ENCODE measurements around the gene GLRX5. TPM values are rescaled to one million over a fixed set of nuclear protein-coding genes. Genes with fewer than 3 reads are reported as not detected.
A peak's percentile ranks its signal among the peaks of the same experiment; 100 is the strongest.

Gene GLRX5
- total RNA-seq: 74.1 TPM

DNA sequence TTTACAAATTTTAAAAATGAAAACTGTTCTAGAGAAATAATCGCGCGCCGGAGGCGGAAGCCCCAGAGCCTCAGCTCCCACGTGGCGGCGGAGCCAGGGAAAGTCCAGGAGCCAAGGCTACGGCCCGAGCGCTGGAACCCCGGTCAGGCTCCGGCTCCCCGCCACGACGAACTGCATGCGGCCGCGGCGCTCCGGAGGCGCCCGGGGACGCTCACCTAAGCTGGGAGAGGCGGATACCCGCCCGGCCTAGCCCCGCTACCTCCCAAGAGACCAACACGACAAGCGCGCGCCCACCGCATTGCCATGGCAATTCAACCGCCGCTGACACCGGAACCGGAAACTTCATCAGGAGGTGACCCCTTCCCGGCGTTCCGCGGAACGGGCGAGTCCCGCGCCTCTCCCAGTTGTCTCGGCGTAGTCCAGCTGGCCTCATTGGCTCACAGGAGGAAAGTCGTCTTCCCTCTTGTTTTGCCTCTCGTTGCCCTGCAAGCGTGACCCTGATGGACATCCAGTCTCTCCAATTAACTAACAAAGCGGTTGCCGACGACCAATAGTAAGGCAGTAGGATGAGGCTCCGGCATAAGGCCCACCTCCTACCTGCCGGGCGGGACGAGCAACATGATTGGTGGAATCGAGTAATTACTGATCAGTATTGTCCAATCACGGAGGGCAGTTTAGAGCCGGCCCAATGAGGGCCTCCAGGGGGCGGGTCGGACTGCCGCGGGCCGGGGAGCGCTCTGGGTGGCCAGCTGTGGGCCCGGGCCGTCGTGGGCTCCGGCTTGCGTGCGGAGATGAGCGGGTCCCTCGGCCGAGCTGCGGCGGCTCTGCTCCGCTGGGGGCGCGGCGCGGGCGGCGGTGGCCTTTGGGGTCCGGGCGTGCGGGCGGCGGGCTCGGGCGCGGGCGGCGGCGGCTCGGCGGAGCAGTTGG, at the start of gene GLRX5:
GLRX5 (plus strand) TSS at position 752 of the 927 bp plus-strand sequence; CDS start at position 792, 40 bp downstream.
- peaks cover 63 to 74% (median 67%) of the 10 kb centered on the region in 3 donors for H3K4me1 ChIP-seq (ENCODE audit: control insufficient read depth in 3 of 3, insufficient read depth in 3 of 3, low read length in 3 of 3)
- H3K36me3 ChIP-seq (ENCODE audit: control insufficient read depth in 3 of 3, insufficient read depth in 3 of 3, low read length in 3 of 3): peaks cover 0 to 3% (median 3%) of the 10 kb centered on the region in 3 donors
- H3K9me3 ChIP-seq (ENCODE audit: control insufficient read depth in 3 of 3, low read length in 3 of 3): no peaks in the 10 kb centered on the region
- peak within 1 kb of the TSS; percentile 91 to 96 (median 93) for H3K4me3 ChIP-seq (ENCODE audit: low read length in 3 of 3)
- H3K27me3 ChIP-seq (ENCODE audit: control insufficient read depth in 3 of 3, insufficient read depth in 3 of 3, low read length in 3 of 3): no peaks in the 10 kb centered on the region
- peak within 1 kb of the TSS; percentile 77 for H3K27ac ChIP-seq (ENCODE audit: low read depth, low read length)
- peak within 1 kb of the TSS; percentile 88 to 96 (median 94) for H3K9ac ChIP-seq (ENCODE audit: low read depth in 1 of 3, low read length in 3 of 3)

DNA sequence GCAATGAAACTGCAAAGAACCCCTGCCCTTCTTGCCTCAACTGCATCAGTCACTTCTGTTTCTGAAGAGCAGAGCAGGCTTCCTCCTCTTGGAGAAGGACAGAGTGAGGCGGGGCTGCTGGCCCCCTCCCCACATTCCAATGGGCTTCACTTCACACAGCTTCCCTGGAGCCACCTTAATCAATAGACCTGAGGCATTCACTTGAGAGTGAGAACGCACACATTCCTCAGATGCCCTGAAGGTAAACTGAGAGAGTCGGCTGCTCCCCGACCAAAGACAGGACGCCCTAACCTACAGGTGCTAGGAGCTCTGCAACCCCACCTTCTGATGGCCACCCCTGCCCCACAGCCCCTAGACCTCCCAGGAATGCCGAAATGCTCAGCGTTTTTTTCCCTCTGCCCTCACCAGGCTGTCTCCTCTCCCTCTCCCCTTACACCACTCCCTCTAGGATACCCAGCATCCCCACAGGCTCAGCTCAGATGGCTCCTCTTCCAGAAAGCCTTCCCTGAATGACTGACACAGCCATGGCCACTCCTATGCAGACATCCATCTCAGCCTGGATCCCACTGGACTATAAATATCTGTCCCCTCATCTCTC, 49.5 kb upstream of the GLRX5 start:
- H3K4me1 ChIP-seq (ENCODE audit: control insufficient read depth in 3 of 3, insufficient read depth in 3 of 3, low read length in 3 of 3): peaks cover 43 to 56% (median 45%) of the 10 kb centered on the region in 3 donors
- H3K9me3 ChIP-seq (ENCODE audit: control insufficient read depth in 3 of 3, low read length in 3 of 3): no peaks in the 10 kb centered on the region
- no peak overlapping the region for H3K27ac ChIP-seq (ENCODE audit: low read depth, low read length)
- no peak overlapping the region for H3K9ac ChIP-seq (ENCODE audit: low read depth in 1 of 3, low read length in 3 of 3)
- no peaks in the 10 kb centered on the region for H3K36me3 ChIP-seq (ENCODE audit: control insufficient read depth in 3 of 3, insufficient read depth in 3 of 3, low read length in 3 of 3)
- no peaks in the 10 kb centered on the region for H3K27me3 ChIP-seq (ENCODE audit: control insufficient read depth in 3 of 3, insufficient read depth in 3 of 3, low read length in 3 of 3)
- H3K4me3 ChIP-seq (ENCODE audit: low read length in 3 of 3): no peak overlapping the region

DNA sequence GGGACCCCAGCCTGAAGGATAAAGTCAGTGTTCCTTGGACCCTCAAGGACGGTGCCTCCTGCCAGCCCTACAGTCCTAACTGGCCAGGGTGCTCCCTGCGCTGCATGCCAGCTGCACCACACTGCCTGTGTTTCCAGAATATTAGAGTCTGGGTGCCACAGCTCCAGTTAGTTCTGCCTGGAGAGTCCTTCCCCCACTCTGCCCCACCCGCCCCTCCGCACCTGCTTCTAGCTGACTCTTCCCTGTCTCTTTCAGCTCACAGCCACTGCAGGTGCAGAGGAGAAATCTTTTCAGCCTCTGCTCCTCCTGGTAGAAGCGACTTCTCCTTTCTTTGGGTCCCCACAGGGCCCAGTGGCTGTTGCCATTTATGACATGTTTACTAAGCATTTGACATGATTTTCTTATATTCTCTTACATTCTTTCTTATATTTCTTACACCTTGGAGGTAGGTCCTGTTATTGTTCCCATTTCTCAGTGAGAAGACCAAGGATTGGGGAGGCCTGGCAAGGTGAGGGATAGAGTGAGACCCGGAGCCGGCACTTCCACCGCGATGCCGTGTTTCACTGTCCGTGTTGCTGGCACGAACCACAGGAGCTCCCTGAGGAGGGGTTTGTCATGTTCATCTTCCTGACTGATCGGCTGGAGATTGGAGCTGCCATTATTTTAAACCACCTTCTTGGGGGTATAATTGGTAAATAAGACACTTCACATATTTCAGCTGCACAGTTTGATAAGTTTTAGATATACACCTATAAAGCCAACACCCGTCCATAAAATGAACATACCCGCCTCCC, 47.8 kb upstream of the GLRX5 start:
- H3K9ac ChIP-seq (ENCODE audit: low read depth in 1 of 3, low read length in 3 of 3): no peak overlapping the region
- H3K9me3 ChIP-seq (ENCODE audit: control insufficient read depth in 3 of 3, low read length in 3 of 3): no peaks in the 10 kb centered on the region
- no peaks in the 10 kb centered on the region for H3K27me3 ChIP-seq (ENCODE audit: control insufficient read depth in 3 of 3, insufficient read depth in 3 of 3, low read length in 3 of 3)
- H3K4me1 ChIP-seq (ENCODE audit: control insufficient read depth in 3 of 3, insufficient read depth in 3 of 3, low read length in 3 of 3): peaks cover 46 to 56% (median 47%) of the 10 kb centered on the region in 3 donors
- H3K36me3 ChIP-seq (ENCODE audit: control insufficient read depth in 3 of 3, insufficient read depth in 3 of 3, low read length in 3 of 3): no peaks in the 10 kb centered on the region
- no peak overlapping the region for H3K27ac ChIP-seq (ENCODE audit: low read depth, low read length)
- no peak overlapping the region for H3K4me3 ChIP-seq (ENCODE audit: low read length in 3 of 3)

DNA sequence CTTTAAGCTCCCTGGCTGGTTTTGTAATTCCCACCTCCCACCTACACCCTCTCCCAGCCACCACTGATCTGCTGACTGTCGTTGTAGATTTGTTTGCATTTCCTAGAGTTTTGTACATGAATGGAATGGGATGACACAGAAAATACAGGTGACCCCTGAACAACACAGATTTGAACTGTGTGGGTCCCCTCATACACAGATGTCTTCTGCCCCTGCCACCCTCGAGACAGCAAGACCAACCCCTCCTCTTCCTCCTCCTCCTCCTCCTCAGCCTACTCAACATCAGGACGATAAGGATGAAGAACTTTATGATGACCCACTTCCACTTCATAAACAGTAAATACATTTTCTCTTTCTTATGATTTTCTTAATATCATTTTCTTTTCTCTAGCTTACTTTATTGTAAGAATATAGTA, 47.2 kb upstream of the GLRX5 start:
- H3K9me3 ChIP-seq (ENCODE audit: control insufficient read depth in 3 of 3, low read length in 3 of 3): no peaks in the 10 kb centered on the region
- H3K27me3 ChIP-seq (ENCODE audit: control insufficient read depth in 3 of 3, insufficient read depth in 3 of 3, low read length in 3 of 3): no peaks in the 10 kb centered on the region
- no peak overlapping the region for H3K9ac ChIP-seq (ENCODE audit: low read depth in 1 of 3, low read length in 3 of 3)
- H3K4me1 ChIP-seq (ENCODE audit: control insufficient read depth in 3 of 3, insufficient read depth in 3 of 3, low read length in 3 of 3): peaks cover 45 to 54% (median 47%) of the 10 kb centered on the region in 3 donors
- H3K36me3 ChIP-seq (ENCODE audit: control insufficient read depth in 3 of 3, insufficient read depth in 3 of 3, low read length in 3 of 3): no peaks in the 10 kb centered on the region
- no peak overlapping the region for H3K4me3 ChIP-seq (ENCODE audit: low read length in 3 of 3)
- no peak overlapping the region for H3K27ac ChIP-seq (ENCODE audit: low read depth, low read length)

DNA sequence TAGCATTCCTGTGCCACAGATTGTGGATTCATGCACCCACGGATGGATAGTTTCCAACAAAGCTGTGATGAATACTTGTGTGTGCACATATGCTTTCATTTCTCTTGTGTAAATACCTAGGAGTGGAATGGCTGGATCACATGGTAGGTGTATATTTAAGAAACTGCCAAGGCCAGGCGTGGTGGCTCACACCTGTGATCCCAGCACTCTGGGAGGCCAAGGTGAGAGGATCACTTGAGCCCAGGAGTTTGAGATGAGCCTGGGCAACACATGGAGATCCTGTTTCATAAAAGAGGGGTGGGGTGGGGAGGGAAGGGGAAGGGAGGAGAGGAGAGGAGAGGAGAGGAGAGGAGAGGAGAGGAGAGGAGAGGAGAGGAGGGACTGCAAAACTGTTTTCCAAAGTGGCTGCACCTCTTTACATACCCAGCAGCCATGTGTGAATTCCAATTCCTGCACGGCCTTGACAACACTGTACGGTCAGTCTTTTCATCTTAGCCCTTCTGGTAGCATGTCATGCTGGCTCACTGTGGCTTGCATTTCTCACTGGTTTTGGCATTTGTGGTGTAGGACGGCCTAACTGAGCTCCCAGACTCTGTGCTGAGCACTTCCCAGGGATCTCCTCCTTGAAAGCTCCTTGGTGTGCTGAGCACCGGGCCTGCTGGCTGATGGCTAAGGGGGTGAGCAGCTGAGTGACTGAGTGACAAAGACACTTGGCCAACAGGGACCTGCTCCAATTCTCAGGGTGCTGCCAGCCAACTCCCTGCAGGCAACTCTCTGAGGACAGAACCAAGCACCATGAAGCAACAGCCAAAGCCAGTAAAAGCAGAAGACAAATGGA, 46.3 kb upstream of the GLRX5 start:
- no peaks in the 10 kb centered on the region for H3K9me3 ChIP-seq (ENCODE audit: control insufficient read depth in 3 of 3, low read length in 3 of 3)
- peaks cover 36 to 45% (median 38%) of the 10 kb centered on the region in 3 donors for H3K4me1 ChIP-seq (ENCODE audit: control insufficient read depth in 3 of 3, insufficient read depth in 3 of 3, low read length in 3 of 3)
- H3K9ac ChIP-seq (ENCODE audit: low read depth in 1 of 3, low read length in 3 of 3): peak overlapping the region in 2 of 3 donors; percentile 45 to 68
- H3K27ac ChIP-seq (ENCODE audit: low read depth, low read length): peak overlapping the region; percentile 49
- H3K4me3 ChIP-seq (ENCODE audit: low read length in 3 of 3): peak overlapping the region in 1 of 3 donors; percentile 23
- no peaks in the 10 kb centered on the region for H3K36me3 ChIP-seq (ENCODE audit: control insufficient read depth in 3 of 3, insufficient read depth in 3 of 3, low read length in 3 of 3)
- no peaks in the 10 kb centered on the region for H3K27me3 ChIP-seq (ENCODE audit: control insufficient read depth in 3 of 3, insufficient read depth in 3 of 3, low read length in 3 of 3)

DNA sequence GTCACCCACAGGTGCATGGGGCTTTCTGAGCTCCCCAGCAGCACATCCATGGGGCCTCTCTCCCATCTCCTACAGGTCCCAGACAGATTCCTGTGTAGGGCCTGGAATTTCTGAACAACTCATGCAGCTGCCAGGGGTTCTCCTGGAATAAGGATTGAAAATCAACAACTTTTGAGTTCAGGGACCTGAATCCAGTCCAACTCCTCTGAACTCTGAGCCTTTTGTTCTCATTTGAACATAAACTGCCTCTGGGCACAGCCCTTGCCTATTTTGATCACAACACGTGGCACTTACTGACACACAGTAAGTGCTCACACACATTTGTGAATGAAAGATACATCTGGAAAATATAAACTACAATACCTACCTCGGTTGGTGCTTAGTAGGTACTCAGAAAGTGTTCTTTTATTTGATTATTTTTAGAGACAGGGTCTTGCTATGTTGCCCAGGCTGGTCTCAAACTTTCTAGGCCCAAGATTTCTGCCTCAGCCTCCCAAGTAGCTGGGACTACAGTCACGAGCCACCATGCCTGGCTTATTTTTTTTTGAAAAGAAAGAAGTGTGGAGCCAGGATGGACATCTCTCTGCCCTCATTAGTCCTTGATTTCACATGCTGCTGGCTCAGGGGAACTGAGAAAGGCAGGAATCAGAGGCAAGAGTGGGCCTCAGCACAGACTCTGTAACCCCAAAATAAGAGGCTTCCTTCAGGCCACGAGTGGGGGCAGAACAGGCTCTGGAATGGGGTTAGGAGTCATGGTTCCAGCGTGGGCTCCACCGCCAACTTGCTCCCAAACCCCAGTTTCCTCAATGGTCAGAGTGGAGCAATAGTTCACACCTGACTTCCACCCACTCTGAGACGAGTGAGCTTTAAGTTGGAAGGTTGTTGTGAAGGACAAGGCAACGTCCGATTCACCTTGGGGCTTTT, 45.4 kb upstream of the GLRX5 start:
- H3K9ac ChIP-seq (ENCODE audit: low read depth in 1 of 3, low read length in 3 of 3): peak overlapping the region in 2 of 3 donors; percentile 10 to 68
- peaks cover 30 to 36% (median 32%) of the 10 kb centered on the region in 3 donors for H3K4me1 ChIP-seq (ENCODE audit: control insufficient read depth in 3 of 3, insufficient read depth in 3 of 3, low read length in 3 of 3)

DNA sequence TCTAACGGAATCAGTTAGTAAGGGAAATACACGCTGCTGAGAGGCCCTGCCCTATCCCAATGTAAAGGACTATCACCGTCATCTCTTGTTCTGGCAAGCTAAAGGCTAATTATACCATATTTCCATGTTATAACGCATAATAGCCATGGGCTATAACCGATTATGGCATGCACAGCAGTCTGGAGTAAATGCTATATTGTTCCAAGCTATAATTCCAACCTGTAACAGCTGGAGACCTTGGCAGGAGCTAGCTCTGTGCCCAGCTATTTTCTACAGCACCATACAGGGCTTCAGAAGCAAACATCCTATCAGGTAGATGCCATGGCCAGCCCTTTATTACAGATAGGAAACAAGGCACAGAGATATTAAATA, 44.7 kb upstream of the GLRX5 start:
- Histone ChIP-seq H3K36me3 (ENCODE audit: control insufficient read depth in 3 of 3, insufficient read depth in 3 of 3, low read length in 3 of 3) (no peaks in the 10 kb centered on the region), H3K27me3 (ENCODE audit: control insufficient read depth in 3 of 3, insufficient read depth in 3 of 3, low read length in 3 of 3) (no peaks in the 10 kb centered on the region), H3K27ac (ENCODE audit: low read depth, low read length) (peak overlapping the region; percentile 27), H3K9me3 (ENCODE audit: control insufficient read depth in 3 of 3, low read length in 3 of 3) (no peaks in the 10 kb centered on the region), H3K9ac (ENCODE audit: low read depth in 1 of 3, low read length in 3 of 3) (peak overlapping the region in 1 of 3 donors; percentile 10), H3K4me1 (ENCODE audit: control insufficient read depth in 3 of 3, insufficient read depth in 3 of 3, low read length in 3 of 3) (peaks cover 30 to 36% (median 34%) of the 10 kb centered on the region in 3 donors), H3K4me3 (ENCODE audit: low read length in 3 of 3) (no peak overlapping the region)

More for the DNA sequence above, 45.4 kb upstream of the GLRX5 start:
- H3K9me3 ChIP-seq (ENCODE audit: control insufficient read depth in 3 of 3, low read length in 3 of 3): no peaks in the 10 kb centered on the region
- peak overlapping the region in 1 of 3 donors; percentile 23 for H3K4me3 ChIP-seq (ENCODE audit: low read length in 3 of 3)
- H3K27me3 ChIP-seq (ENCODE audit: control insufficient read depth in 3 of 3, insufficient read depth in 3 of 3, low read length in 3 of 3): no peaks in the 10 kb centered on the region
- no peaks in the 10 kb centered on the region for H3K36me3 ChIP-seq (ENCODE audit: control insufficient read depth in 3 of 3, insufficient read depth in 3 of 3, low read length in 3 of 3)
- H3K27ac ChIP-seq (ENCODE audit: low read depth, low read length): peak overlapping the region; percentile 49

DNA sequence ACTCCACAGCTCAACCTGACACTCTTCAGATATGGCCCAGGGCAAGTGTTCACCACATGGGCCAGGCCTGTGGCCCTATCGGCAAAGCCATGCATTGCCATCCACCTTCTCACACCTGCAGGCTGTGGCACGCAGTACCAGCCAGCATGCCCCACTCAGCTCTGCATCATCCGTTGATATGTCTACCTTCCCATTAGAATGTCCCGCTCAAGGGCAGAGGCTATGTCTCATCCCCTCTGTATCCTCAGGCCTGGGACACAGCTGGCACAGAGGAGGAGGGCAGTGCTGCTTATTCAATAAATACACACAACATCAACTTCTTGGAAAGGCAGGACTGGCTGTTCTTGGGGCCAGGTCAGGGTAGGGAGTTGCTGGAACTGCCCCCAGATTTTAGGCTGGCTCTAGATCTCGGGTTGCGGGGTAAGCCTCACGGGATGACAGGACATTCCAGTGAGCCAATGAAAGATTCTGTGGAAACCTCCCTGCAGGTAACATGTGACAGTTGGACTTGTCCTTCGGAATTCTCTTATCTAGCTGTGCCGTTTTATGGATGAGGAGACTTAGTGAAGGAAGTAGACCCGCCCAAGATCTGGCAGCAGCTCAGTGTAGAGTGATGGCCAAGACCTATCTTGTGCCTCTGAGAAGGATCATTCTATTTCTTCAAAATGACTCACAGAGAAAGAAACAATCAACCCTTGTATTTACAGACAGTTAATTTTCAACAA, 44.0 kb upstream of the GLRX5 start:
- Histone ChIP-seq H3K9ac (ENCODE audit: low read depth in 1 of 3, low read length in 3 of 3) (peak overlapping the region in 1 of 3 donors; percentile 33), H3K27me3 (ENCODE audit: control insufficient read depth in 3 of 3, insufficient read depth in 3 of 3, low read length in 3 of 3) (no peaks in the 10 kb centered on the region), H3K27ac (ENCODE audit: low read depth, low read length) (no peak overlapping the region)

More for the DNA sequence above, 44.0 kb upstream of the GLRX5 start:
- peaks cover 34 to 42% (median 38%) of the 10 kb centered on the region in 3 donors for H3K4me1 ChIP-seq (ENCODE audit: control insufficient read depth in 3 of 3, insufficient read depth in 3 of 3, low read length in 3 of 3)
- peak overlapping the region in 2 of 3 donors; percentile 15 to 29 for H3K4me3 ChIP-seq (ENCODE audit: low read length in 3 of 3)
- H3K9me3 ChIP-seq (ENCODE audit: control insufficient read depth in 3 of 3, low read length in 3 of 3): no peaks in the 10 kb centered on the region
- H3K36me3 ChIP-seq (ENCODE audit: control insufficient read depth in 3 of 3, insufficient read depth in 3 of 3, low read length in 3 of 3): no peaks in the 10 kb centered on the region

Data from skeletal muscle tissue (tissue), 4 donors.